IMR-90 (cell line): ENCODE results near the gene SBF1. TPM values are rescaled to one million over a fixed set of nuclear protein-coding genes. Genes with fewer than 3 reads are reported as not detected.

Experiments
- ATAC-seq: fragments of 200-7000 bp; cut with Tn5 transposase; 2 replicates; pipeline ENCODE4 v1.9.1; 2020; ENCODE audit warnings: low read depth, mild to moderate bottlenecking, moderate library complexity
- BruUV-seq: library from RNA; stranded (reverse); fragments of 400-500 nt; replicated peaks from 2 replicates; lab custom pipeline; 2021; lab: Mats Ljungman, UMichigan
- CTCF ChIA-PET: fragments of 300-600 bp; formaldehyde crosslinking; extraction: SDS; loops from one replicate; lab custom pipeline; 2021; ENCODE audit warnings: antibody characterized with exemption; lab: Yijun Ruan, JAX
- POLR2A ChIA-PET: fragments of 300-600 bp; sonication (Branson Sonifier 250); formaldehyde crosslinking; loops from one replicate; lab custom pipeline; 2022; ENCODE audit warnings: antibody characterized with exemption; ENCODE audit not compliant: unreplicated experiment; lab: Charles Lee
- DNase-seq: peaks from one replicate; pipeline ENCODE4 v3.0.0; 2013
- H2AFZ ChIP-seq: replicated peaks from 2 replicates; pipeline ENCODE3; 2013; ENCODE audit warnings: low read length, mild to moderate bottlenecking; ENCODE audit not compliant: poor library complexity
- H2AK5ac ChIP-seq: 2 replicates; pipeline ENCODE4 v1.6.1; 2013; ENCODE audit warnings: low read depth, low read length, inconsistent platforms
- H2AK9ac ChIP-seq: replicated peaks from 2 replicates; pipeline ENCODE3; 2013; ENCODE audit warnings: mild to moderate bottlenecking, low read depth, low read length, moderate library complexity; ENCODE audit not compliant: poor library complexity
- H2BK120ac ChIP-seq: 2 replicates; pipeline ENCODE4 v1.6.1; 2013; ENCODE audit warnings: low read depth, low read length, inconsistent platforms
- H2BK15ac ChIP-seq: 3 replicates; pipeline ENCODE4 v1.6.1; 2013; ENCODE audit warnings: low read depth, low read length, inconsistent platforms
- H2BK20ac ChIP-seq: 2 replicates; pipeline ENCODE4 v1.6.1; 2013; ENCODE audit warnings: low read depth, mild to moderate bottlenecking, inconsistent platforms, low read length, moderate library complexity
- H2BK5ac ChIP-seq: 2 replicates; pipeline ENCODE4 v1.6.1; 2013; ENCODE audit warnings: mild to moderate bottlenecking, low read depth, low read length, inconsistent platforms; ENCODE audit not compliant: poor library complexity, severe bottlenecking
- H3K14ac ChIP-seq: replicated peaks from 2 replicates; pipeline ENCODE4 v1.6.1; 2013; ENCODE audit warnings: low read depth, low read length, inconsistent platforms
- H3K18ac ChIP-seq: 2 replicates; pipeline ENCODE4 v1.6.1; 2013; ENCODE audit warnings: low read depth, low read length, control low read depth
- H3K23ac ChIP-seq: 2 replicates; pipeline ENCODE4 v1.6.1; 2013; ENCODE audit warnings: low read depth, low read length, inconsistent platforms
- H3K27ac ChIP-seq: 2 replicates; pipeline ENCODE4 v1.5.1; 2013; ENCODE audit warnings: mild to moderate bottlenecking, control low read depth, low read length; ENCODE audit not compliant: insufficient read depth
- H3K27me3 ChIP-seq: 2 replicates; pipeline ENCODE4 v1.6.1; 2013; ENCODE audit warnings: low read length; ENCODE audit not compliant: control insufficient read depth, insufficient read depth
- H3K36me3 ChIP-seq: 2 replicates; pipeline ENCODE4 v1.6.1; 2013; ENCODE audit warnings: low read length, mixed read lengths; ENCODE audit not compliant: control insufficient read depth, insufficient read depth
- H3K4ac ChIP-seq: 2 replicates; pipeline ENCODE4 v1.6.1; 2013; ENCODE audit warnings: low read depth, low read length, inconsistent platforms
- H3K4me1 ChIP-seq: 2 replicates; pipeline ENCODE4 v1.6.1; 2013; ENCODE audit warnings: low read length, mixed read lengths; ENCODE audit not compliant: control insufficient read depth, insufficient read depth
- H3K4me2 ChIP-seq: 2 replicates; pipeline ENCODE4 v1.6.1; 2013; ENCODE audit warnings: low read depth, mild to moderate bottlenecking, control low read depth, low read length, moderate library complexity
- H3K4me3 ChIP-seq: 2 replicates; pipeline ENCODE4 v1.5.1; 2013; ENCODE audit warnings: low read depth, mild to moderate bottlenecking, control low read depth, low read length, moderate library complexity; ENCODE audit not compliant: insufficient read depth
- H3K56ac ChIP-seq: 2 replicates; pipeline ENCODE4 v1.6.1; 2013; ENCODE audit warnings: low read length, inconsistent platforms; ENCODE audit not compliant: insufficient read depth; ENCODE audit errors: extremely low read depth
- H3K79me1 ChIP-seq, 2 experiments: 2 replicates each; pipeline ENCODE4 v1.6.1; 2013; ENCODE audit warnings: low read length in 2 of 2, inconsistent platforms in 1 of 2, low read depth in 1 of 2
- H3K9ac ChIP-seq: 2 replicates; pipeline ENCODE4 v1.6.1; 2013; ENCODE audit warnings: low read depth, low read length, control low read depth
- H3K9me1 ChIP-seq: 2 replicates; pipeline ENCODE4 v1.6.1; 2013; ENCODE audit warnings: low read length, inconsistent platforms; ENCODE audit not compliant: insufficient read depth
- H3K9me3 ChIP-seq: 2 replicates; pipeline ENCODE4 v1.6.1; 2013; ENCODE audit warnings: low read length; ENCODE audit not compliant: control insufficient read depth, insufficient read depth
- H4K20me1 ChIP-seq: 2 replicates; pipeline ENCODE4 v1.6.1; 2013; ENCODE audit warnings: low read length, inconsistent platforms; ENCODE audit not compliant: insufficient read depth
- H4K5ac ChIP-seq: 2 replicates; pipeline ENCODE4 v1.6.1; 2013; ENCODE audit warnings: mild to moderate bottlenecking, low read depth, low read length, control low read depth
- H4K8ac ChIP-seq, 2 experiments: 2 replicates each; pipeline ENCODE4 v1.6.1; 2013; ENCODE audit warnings: low read depth in 2 of 2, low read length in 2 of 2, control low read depth in 1 of 2, inconsistent platforms in 1 of 2
- H4K91ac ChIP-seq: 2 replicates; pipeline ENCODE4 v1.6.1; 2013; ENCODE audit warnings: low read depth, low read length, inconsistent platforms; ENCODE audit not compliant: insufficient read depth
- BHLHE40 ChIP-seq: fragments of 150-350 bp; IDR thresholded peaks from 2 replicates; pipeline ENCODE4 v1.6.1; 2016; ENCODE audit warnings: mild to moderate bottlenecking, low read depth, low read length
- CEBPB ChIP-seq: IDR thresholded peaks from 2 replicates; pipeline ENCODE4 v1.6.1; 2012; ENCODE audit warnings: low read depth, low read length, improper control_type of control experiment
- CHD1 ChIP-seq: IDR thresholded peaks from 2 replicates; pipeline ENCODE4 v1.6.1; 2012; ENCODE audit warnings: low read depth, low read length, improper control_type of control experiment
- CTCF ChIP-seq: conservative IDR thresholded peaks from 2 replicates; pipeline ENCODE4 v1.5.1; 2012; ENCODE audit warnings: mild to moderate bottlenecking, low read depth, low read length, improper control_type of control experiment
- ELK1 ChIP-seq: fragments of 150-350 bp; IDR thresholded peaks from 2 replicates; pipeline ENCODE4 v1.6.1; 2016; ENCODE audit warnings: low read depth, mild to moderate bottlenecking, low read length, moderate library complexity, borderline replicate concordance
- FOS ChIP-seq: fragments of 150-350 bp; IDR thresholded peaks from 2 replicates; pipeline ENCODE4 v1.6.1; 2016; ENCODE audit warnings: low read depth, low read length
- MAFK ChIP-seq: IDR thresholded peaks from 2 replicates; pipeline ENCODE4 v1.6.1; 2012; ENCODE audit warnings: low read depth, low read length, improper control_type of control experiment
- MAZ ChIP-seq: IDR thresholded peaks from 2 replicates; pipeline ENCODE4 v1.6.1; 2012; ENCODE audit warnings: low read depth, mild to moderate bottlenecking, low read length, improper control_type of control experiment, moderate library complexity, borderline replicate concordance
- MXI1 ChIP-seq: IDR thresholded peaks from 2 replicates; pipeline ENCODE4 v1.6.1; 2012; ENCODE audit warnings: low read depth, mild to moderate bottlenecking, low read length, moderate library complexity, borderline replicate concordance
- NFE2L2 ChIP-seq: fragments of 150-350 bp; IDR thresholded peaks from 2 replicates; pipeline ENCODE4 v1.6.1; 2016; ENCODE audit warnings: low read depth, mild to moderate bottlenecking, low read length
- POLR2A ChIP-seq: IDR thresholded peaks from 2 replicates; pipeline ENCODE4 v1.6.1; 2012; ENCODE audit warnings: mild to moderate bottlenecking, low read depth, low read length
- RAD21 ChIP-seq: IDR thresholded peaks from 2 replicates; pipeline ENCODE4 v1.6.1; 2012; ENCODE audit warnings: low read length, improper control_type of control experiment
- RCOR1 ChIP-seq: IDR thresholded peaks from 2 replicates; pipeline ENCODE4 v1.6.1; 2012; ENCODE audit warnings: mild to moderate bottlenecking, low read length, improper control_type of control experiment; ENCODE audit not compliant: insufficient replicate concordance
- RFX5 ChIP-seq: IDR thresholded peaks from 2 replicates; pipeline ENCODE4 v1.8.0; 2012; ENCODE audit warnings: low read depth, mild to moderate bottlenecking, low read length, moderate library complexity
- SMC3 ChIP-seq: fragments of 150-350 bp; IDR thresholded peaks from 2 replicates; pipeline ENCODE4 v1.6.1; 2016; ENCODE audit warnings: low read depth, mild to moderate bottlenecking, antibody characterized with exemption, low read length, moderate library complexity
- USF2 ChIP-seq: fragments of 150-350 bp; IDR thresholded peaks from 2 replicates; pipeline ENCODE4 v1.6.1; 2017; ENCODE audit warnings: mild to moderate bottlenecking, antibody characterized with exemption, low read length, low read depth
- WGBS, 2 experiments: methylation state at CpG; one replicate each; pipeline versions ENCODE4 v1.1.5 to v1.1.7; 2013; ENCODE audit warnings: missing lambda C conversion rate in 2 of 2; ENCODE audit not compliant: insufficient read length in 1 of 2; ENCODE audit errors: extremely low coverage in 2 of 2; 5-methylcytosine and 5-hydroxymethylcytosine counted together
- dilution Hi-C: fragments of 300-500 bp; cut with HindIII; formaldehyde crosslinking; loops from one replicate; pipeline ENCODE4 v1.14.3; 2018; ENCODE audit warnings: low sequenced_read_pairs; ENCODE audit not compliant: unreplicated experiment
- in situ Hi-C: fragments of 300-500 bp; cut with MboI; formaldehyde crosslinking; loops from 3 replicates; pipeline ENCODE4 v1.14.3; 2019; ENCODE audit warnings: low sequenced_read_pairs, inconsistent platforms, mixed read lengths
- intact Hi-C: fragments of 100-400 bp; cut with micrococcal nuclease; formaldehyde crosslinking; loops from 2 replicates; pipeline ENCODE4 v1.10.0; 2022
- polyA plus RNA-seq, 3 experiments: library from polyadenylated mRNA; depleted of rRNA; stranded (reverse); fragments of >200 nt; gene quantifications; 2 replicates each; pipeline ENCODE4 v1.2.3, GENCODE V29; 2012; ENCODE audit warnings: low replicate concordance in 1 of 3
- total RNA-seq: library from RNA; depleted of rRNA; stranded (reverse); fragments of >200 nt; gene quantifications from 2 replicates; pipeline ENCODE4 v1.2.3, GENCODE V29; 2012

Gene SBF1
- total and polyA plus RNA-seq, 2 of the 4 experiments (the other 2 are of a cell fraction): 21.5 to 33.2 TPM

- dilution Hi-C loops: no loop called here
- intact Hi-C loops: no loop called here
- Histone ChIP-seq H3K9ac (no peak overlapping the region), H2AK9ac (no peak overlapping the region), H4K8ac (no peak overlapping the region), H3K9me1 (peaks cover 4% of the 10 kb centered on the region; the same call in 1 of the 2 replicates), H4K5ac (no peak overlapping the region), H2BK15ac (no peak overlapping the region), H3K79me1 (peaks cover 39 to 61% of the 10 kb centered on the region in 2 experiments), H2BK120ac (no peak overlapping the region), H3K4me2 (no peak overlapping the region), H3K4me1 (peaks cover 2% of the 10 kb centered on the region; the same call in 1 of the 2 replicates), H3K27ac (no peak overlapping the region), H4K91ac (no peak overlapping the region), H3K9me3 (no peaks in the 10 kb centered on the region), H2AFZ (no peak overlapping the region), H3K4me3 (no peak overlapping the region), H2BK20ac (no peak overlapping the region), H2AK5ac (no peak overlapping the region), H3K23ac (no peak overlapping the region), H3K27me3 (no peaks in the 10 kb centered on the region), H2BK5ac (no peak overlapping the region), H3K4ac (no peak overlapping the region), H3K36me3 (peaks cover 15% of the 10 kb centered on the region), H3K14ac (no peak overlapping the region), H3K56ac (no peak overlapping the region), H3K18ac (no peak overlapping the region), H4K20me1 (peaks cover 4% of the 10 kb centered on the region)
- ChIA-PET POLR2A (no interaction called here), CTCF (no interaction called here)
- no peak for DNase-seq
- TF ChIP-seq BHLHE40 (no peak), NFE2L2 (no peak), POLR2A (no peak), MXI1 (no peak), USF2 (no peak), CTCF (no peak), RFX5 (no peak), SMC3 (no peak), RCOR1 (no peak), FOS (no peak), CHD1 (no peak), MAZ (no peak), MAFK (no peak), ELK1 (no peak), RAD21 (no peak), CEBPB (no peak)
- no peak for ATAC-seq
- no TSS peak for BruUV-seq
- in situ Hi-C loops: no loop called here
- 97% methylated on average over 12 of the region's 15 CpGs; no CpG with 5 or more reads in 1 of the 2 experiments for WGBS, 2 experiments
Measured at GRCh38 chr22:50513175-50513574, 38.3 kb upstream of the SBF1 start.
